GM18951 (cell line): Measurements from ENCODE around the gene SLAIN1.

Experiments used
- POLR2A ChIP-seq: IDR thresholded peaks from 4 replicates; pipeline ENCODE4 v1.6.1; 2011; ENCODE audit warnings: mild to moderate bottlenecking; ENCODE audit not compliant: insufficient read length, insufficient read depth; ENCODE audit errors: extremely low read depth
- in situ Hi-C: fragments of 300-500 bp; cut with MboI; formaldehyde crosslinking; loops from one replicate; pipeline ENCODE4 v1.12.0; 2022; ENCODE audit warnings: low sequenced_read_pairs, mixed read lengths, inconsistent platforms; ENCODE audit not compliant: unreplicated experiment

Gene SLAIN1

GRCh38 chr13:77806518-77806917 lies 109.0 kb downstream of the SLAIN1 start:
- no peak for TF ChIP-seq POLR2A
- in situ Hi-C loops: no loop called here

DNA sequence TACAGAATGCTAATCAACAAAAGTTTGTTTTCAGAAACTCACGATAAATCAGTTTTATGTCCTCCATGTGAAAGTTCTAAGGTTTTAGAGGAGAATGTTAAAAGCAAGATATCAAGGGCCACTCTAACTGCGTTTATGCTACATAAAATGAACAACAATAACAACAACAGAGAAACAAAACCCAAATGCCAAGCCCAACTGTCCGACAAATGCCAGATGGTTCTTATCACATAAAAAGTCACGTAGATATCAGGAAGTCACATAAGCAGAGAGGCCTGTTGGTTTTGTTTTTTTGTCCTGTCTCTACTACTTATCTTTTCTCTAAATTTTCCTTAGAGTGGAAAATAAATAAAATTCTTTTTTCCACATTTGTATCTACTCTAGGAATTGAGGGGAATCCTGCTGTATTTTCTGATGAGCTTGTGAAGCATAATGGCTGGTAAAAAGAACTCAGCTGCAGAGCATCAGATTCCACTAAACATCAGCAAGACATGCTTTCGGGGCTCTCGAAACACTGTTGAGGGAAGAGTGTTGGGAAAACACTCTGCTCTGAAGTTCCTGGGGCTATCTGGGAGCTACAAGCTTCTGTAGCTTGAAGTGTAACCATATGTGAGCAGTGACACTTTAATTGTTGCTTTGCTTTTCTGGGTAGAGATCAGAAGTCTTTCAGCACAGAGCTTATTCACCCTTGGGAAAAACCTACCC lies 110.1 kb downstream of the SLAIN1 start:
- in situ Hi-C loops: no loop called here
- no peak for TF ChIP-seq POLR2A

DNA sequence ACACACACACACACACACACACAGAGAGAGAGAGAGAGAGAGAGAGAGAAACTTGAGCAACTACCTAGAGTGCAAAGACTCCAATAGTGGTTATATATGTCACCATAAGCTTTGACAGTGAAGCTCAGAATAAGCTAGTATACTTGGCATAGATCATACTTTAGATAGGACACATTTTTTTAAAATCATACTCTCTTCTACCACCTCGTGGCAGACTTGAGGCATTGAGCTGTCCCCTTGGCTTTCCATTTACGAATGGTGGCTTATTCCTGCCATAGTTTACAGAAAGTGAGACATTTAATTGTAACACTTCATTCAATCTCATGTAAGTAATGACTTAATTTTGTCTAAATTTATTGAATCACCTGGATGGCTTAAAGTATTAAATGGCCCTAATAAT lies 112.9 kb downstream of the SLAIN1 start:
- TF ChIP-seq POLR2A: no peak
- in situ Hi-C loops: no loop called here

DNA sequence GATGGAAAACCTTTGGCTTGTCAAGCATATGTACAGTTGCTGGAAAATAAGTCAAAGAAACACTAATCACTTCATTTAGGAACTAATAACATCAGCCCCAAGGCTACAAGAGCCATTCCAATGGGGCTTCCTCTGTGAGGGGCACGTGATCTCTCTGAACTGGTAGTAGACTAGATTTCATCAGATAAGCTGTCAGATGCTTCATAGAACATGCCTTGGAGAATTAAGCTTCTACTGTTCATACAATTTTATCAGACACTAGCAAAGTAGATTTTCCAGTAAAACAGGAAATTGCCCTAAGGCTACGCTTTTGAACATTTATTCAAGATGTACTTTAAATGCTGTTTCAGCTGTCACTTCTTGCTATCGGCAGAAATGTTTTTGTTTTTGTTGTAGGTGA lies 113.4 kb downstream of the SLAIN1 start:
- in situ Hi-C loops: no loop called here
- no peak for TF ChIP-seq POLR2A

DNA sequence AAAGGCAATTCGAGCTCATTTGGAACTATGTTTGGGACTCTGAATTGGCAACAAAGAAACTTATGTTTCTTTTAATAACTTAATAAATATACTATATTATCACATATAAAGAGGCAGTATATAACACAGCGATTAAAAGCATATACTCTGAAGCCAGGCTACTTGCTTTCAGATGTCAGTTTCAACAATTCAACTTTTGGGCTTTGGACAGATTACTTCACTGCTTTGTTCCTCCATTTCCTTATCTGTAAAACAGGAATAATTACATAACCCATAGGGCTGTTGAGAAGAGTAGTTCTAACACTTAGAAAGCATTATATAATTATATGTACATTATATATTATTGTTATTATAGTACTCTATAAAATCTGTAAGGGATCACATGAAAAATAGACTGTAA lies 113.9 kb downstream of the SLAIN1 start:
- in situ Hi-C loops: no loop called here

GRCh38 chr13:77811981-77812380 lies 114.5 kb downstream of the SLAIN1 start:
- no peak for TF ChIP-seq POLR2A
- in situ Hi-C loops: no loop called here

More for the DNA sequence above, 113.9 kb downstream of the SLAIN1 start:
- no peak for TF ChIP-seq POLR2A
